Measurements from ENCODE around the gene KIF19.
"Not testable (repeated sequence)": the region's sequence is repeated elsewhere in the genome, so short reads cannot be mapped to it uniquely, and the experiment has no call there.

The KIF19 gene, protein sequence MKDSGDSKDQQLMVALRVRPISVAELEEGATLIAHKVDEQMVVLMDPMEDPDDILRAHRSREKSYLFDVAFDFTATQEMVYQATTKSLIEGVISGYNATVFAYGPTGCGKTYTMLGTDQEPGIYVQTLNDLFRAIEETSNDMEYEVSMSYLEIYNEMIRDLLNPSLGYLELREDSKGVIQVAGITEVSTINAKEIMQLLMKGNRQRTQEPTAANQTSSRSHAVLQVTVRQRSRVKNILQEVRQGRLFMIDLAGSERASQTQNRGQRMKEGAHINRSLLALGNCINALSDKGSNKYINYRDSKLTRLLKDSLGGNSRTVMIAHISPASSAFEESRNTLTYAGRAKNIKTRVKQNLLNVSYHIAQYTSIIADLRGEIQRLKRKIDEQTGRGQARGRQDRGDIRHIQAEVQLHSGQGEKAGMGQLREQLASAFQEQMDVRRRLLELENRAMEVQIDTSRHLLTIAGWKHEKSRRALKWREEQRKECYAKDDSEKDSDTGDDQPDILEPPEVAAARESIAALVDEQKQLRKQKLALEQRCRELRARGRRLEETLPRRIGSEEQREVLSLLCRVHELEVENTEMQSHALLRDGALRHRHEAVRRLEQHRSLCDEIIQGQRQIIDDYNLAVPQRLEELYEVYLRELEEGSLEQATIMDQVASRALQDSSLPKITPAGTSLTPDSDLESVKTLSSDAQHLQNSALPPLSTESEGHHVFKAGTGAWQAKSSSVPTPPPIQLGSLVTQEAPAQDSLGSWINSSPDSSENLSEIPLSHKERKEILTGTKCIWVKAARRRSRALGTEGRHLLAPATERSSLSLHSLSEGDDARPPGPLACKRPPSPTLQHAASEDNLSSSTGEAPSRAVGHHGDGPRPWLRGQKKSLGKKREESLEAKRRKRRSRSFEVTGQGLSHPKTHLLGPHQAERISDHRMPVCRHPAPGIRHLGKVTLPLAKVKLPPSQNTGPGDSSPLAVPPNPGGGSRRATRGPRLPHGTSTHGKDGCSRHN

DNA sequence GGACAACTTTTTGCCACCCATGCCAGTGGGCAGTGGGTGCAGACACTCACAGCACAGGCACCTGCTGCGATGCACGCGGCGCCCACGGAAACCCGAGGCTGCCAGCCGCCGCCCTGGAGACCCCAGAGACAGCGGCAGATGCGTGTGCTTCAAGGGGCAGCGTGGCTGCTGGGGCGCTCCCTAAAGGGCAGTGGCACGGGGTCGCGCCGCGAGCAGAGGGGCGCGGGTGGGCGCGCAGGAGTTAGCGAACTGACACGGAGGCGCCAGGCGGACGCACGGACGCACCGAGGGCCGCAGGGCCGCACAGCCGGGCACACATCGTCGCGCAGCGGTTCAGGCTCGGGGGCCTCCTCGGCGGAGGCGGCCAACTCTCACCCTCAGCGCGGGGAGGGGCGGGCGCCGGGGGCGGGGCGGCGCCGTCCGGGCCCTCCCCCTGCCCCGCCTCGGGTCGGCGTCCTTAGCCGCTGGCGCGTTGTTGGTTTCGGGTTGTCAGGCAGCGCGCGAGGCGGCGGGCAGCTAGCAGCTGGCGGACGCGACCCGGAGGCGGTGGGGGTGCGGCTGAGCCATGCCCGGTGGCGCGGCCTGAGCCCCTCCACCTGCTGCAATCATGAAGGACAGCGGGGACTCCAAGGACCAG lies at the start of gene KIF19:
Gene KIF19 (plus strand): TSS at position 484 of the 637 bp plus-strand sequence. CDS start 124 bp downstream, at position 608.
- no peak for DNase-seq (ENCODE audit: low spot score)

DNA sequence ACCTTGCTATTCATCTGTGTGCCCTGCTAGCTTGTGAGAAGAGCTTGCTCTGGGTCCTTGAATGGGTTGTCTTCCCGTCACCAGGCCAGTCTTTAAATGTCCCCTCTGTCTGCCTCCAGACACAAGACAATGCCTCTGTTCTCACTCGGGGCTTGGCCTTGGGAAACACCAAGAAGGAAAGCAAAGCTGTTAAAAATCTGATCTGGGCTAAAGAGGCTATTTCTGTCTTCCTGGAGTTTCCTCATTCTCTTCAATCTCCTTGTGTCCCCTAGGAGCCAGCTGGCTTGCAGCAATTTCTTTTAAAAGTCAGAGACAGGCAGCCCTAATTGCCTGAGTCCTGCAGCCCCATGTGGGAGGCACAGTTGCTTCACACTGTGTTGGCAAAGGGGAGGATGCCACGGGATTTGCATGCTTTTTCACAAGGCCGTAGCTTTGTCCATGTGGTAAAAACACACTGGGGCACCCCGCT lies 49.5 kb upstream of the KIF19 start:
- peak; percentile 42 for DNase-seq (ENCODE audit: low spot score)

DNA sequence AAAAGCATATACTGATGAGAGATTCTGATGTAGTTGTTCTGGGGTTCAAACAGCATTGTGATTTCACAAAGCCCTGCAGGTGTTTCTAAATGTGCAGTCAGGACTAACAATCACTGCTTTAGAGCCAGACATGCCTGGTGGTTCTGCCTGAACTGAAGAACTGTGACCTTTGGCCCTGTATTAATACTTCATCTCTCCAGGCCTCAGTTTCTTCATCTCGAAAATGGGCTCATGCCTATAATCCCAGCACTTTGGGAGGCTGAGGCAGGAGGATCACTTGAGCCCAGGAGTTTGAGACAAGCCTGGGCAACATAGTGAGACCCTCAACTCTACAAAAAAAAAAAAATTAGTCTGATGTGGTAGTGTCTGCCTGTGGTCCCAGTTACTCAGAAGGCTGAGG lies 48.1 kb upstream of the KIF19 start:
- DNase-seq (ENCODE audit: low spot score), result no peak

DNA sequence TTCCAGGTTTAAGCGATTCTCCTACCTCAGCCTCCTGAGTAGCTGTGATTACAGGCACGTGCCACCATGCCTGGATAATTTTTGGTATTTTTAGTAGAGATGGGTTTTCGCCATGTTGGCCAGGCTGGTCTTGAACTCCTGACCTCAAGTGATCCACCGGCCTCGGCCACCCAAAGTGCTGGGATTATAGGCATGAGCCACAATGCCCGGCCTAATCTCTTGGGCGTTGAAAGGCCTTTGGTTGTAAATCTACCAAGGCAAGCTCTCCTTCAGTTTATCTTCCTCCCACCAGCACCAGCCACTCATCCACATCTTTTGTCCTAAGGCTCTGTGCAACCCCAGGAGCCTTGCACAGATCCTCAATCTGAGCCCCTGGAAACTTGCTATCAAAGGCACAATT lies 46.4 kb upstream of the KIF19 start:
- not testable (repeated sequence) for DNase-seq (ENCODE audit: low spot score)

DNA sequence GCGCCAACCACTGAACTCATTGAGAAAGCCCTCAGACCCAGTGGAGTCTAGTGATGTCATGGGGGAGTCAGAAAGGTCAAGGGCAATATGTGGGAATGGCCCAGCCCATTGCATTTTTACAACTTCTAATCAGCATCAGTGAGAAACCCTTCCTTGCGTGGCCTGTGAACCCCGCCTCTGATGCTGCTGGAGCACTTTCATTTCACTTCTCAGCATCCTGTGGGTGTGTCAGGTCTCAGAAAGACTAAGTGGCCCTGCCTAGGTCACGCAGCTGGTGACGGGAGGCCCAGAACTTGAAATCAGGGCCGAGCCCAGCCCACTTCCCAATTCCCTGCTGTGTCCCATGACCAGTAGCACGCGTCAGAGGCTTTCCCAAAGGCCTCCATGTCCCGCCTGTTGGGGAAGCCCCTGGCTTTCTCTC lies 45.9 kb upstream of the KIF19 start:
- DNase-seq (ENCODE audit: low spot score), result no peak

DNA sequence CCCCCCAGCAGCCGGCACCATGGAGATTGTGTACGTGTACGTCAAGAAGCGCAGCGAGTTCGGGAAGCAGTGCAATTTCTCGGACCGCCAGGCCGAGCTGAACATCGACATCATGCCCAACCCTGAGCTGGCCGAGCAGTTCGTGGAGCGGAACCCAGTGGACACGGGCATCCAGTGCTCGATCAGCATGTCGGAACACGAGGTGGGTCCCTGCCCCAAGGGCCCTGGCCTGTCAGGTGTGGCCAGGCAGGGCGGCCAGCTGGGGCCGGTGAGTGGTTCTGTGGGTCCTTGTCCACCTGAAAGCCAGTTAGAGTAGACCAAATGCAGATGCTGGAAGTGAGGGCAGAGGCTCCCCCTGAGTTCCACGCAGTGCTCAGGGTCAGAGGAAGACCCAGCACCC lies 44.2 kb upstream of the KIF19 start:
- no peak for DNase-seq (ENCODE audit: low spot score)

DNA sequence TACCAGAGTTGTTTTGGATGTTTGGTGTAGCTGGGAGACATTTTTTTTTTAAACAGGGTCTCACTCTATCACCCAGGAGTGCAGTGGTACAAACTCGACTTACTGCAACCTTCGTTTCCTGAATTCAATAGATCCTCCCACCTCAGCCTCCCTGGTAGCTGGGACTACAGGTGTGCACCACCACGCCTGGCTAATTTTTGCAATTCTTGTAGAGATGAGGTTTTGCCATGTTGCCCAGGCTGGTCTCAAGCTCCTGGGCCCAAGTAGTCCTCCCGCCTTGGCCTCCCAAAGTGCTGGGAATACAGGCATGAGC lies 43.8 kb upstream of the KIF19 start:
- DNase-seq (ENCODE audit: low spot score), result not testable (repeated sequence)

DNA sequence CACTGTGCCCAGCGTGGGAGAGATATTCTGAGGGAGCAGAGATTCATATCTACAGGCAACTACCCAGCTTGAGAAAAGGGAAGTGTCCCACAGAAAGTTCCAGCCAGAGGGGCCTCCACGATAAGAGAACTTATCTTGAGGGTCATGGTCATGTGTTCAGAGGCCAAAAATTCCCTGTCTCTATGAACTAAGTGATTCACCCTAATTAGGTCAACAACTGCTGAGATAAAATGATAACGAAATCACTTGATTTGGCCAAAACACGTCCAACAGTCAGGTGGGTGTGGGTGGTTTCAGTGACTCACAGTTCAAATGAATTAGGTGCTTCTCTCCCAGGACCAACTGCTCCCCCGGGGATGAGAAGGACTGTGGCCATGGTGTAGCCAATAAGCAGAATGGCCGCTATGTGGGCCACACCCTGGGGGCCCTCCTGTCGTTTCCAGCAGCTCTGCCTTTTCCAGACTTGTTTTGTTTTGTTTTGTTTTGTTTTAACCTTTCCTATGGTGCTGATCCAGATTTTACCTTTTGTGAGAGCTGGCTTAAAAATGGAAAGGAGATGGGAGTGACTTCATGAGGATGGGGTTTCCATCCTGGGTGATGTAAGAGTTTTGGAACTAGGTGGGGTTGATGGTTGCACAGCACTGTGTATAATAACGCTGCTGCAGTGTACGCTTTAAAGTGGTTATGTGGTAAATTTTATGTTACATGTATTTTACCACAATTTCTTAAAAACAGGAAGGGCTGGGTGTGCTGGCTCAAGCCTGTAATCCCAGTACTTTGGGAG lies 43.2 kb upstream of the KIF19 start:
- peak; percentile 68 for DNase-seq (ENCODE audit: low spot score)

DNA sequence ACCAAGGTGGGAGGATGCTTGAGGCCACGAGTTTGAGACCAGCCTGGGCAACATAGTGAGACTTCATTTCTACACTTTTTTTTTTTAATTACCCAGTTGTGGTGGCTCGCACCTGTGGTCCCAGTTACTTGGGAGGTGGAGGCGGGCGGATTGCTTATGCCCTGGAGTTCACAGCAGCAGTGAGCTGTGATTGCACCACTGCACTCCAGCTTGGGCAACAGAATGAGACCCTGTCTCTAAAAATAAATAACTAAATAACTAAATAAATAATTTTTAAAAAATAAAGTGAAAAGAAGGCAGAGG lies 42.7 kb upstream of the KIF19 start:
- DNase-seq (ENCODE audit: low spot score), result no peak

DNA sequence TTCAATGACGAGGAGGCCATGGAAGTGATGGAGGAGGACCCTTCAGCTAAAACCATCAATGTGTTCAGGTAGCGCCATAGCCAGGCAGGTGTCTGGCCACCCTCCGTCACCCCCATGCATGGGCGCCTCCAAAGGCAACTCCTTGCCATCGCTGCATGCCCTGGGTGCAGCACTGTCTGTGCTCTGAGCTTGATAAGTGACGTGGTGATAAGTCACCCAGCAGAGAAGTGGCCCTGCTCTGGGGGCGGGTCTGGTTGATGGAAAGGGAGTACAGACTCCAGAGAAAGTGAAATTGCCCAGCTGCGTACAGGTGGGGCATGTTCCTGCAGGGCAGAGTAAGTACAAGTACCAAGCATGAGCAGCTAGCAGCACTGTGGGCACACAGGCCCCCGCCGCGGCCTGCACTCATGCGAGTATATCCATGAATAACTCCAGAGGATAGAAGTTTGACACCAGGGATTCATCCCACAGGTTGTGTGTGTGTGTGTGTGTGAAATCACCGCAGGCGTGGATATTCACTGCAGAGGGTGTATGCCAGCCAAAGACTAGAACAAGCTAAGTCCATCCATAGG lies 38.9 kb upstream of the KIF19 start:
- DNase-seq (ENCODE audit: low spot score), result no peak

DNA sequence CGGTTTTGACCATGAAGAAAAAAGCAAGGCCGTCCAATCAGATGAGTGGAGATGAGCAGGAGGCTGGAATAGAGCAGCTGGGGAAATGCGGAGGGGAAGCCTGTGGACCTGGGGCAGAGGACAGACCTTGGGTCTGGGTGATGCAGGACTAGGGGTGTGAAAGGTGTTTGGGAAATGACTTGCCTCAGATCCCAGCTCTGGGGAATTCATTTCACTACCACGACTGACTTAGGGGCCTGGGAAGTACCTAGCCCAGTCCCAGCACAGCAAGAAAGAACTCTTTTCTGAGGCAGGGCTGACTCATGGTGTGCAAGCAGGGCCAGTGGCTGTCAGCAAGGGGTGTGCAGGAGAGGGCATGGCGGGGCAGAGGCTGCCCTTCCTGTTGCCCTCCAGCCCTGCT lies 37.2 kb upstream of the KIF19 start:
- DNase-seq (ENCODE audit: low spot score), result no peak

DNA sequence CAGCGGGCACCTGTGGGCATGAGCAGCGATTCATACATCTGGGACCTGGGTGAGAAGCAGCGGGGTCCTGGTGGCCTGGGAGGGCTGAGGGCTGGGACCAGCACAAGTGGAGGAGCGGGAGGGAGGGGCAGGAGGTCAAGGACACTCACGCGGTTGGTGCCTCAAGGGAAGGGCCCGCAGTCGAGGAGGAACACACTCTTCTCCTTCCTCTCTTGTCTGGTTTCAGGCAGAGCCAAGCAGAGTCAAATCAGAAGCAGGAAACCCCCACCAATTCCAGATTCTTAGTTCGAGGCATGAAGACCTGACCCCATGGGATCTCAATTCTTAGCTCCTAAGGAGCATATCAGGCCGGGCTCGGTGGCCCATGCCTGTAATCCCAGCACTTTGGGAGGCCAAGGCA lies 36.3 kb upstream of the KIF19 start:
- DNase-seq (ENCODE audit: low spot score), result no peak

DNA sequence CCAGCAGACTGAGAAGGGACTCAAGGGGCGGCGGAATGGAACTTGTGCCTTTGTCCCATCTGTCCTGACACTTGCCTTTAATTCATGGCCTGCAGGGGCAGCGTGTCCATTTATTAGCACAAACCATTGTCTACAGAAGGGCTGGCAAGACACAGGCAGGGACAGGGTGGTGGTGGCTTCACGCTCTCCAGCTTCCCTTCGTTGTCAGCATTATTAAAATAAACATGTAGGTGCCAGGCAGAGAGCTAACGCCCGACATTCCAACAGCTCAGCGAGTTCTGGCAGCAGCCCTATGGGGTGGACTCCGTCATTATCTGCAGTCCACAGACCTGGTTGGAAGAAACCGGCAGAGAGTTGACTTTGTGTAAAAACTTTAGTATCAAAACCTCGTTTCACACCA lies 35.7 kb upstream of the KIF19 start:
- DNase-seq (ENCODE audit: low spot score), result no peak

DNA sequence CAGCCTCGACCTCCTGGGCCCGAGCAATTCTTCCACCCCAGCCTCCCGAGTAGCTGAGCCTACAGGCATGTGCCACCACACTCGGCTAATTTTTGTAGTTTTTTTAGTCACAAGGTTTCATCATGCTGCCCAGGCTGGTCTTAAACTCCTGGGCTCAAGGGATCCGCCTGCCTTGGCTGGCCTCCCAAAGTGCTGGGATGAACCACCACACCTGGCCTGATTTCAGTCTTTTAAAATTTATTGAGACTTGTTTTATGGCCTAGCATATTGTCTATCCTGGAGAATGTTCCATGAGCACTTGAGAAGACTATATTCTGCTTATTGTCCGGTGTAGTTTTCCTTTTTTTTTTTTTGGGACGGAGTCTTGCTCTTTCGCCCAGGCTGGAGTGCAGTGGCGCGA lies 33.5 kb upstream of the KIF19 start:
- no peak for DNase-seq (ENCODE audit: low spot score)

DNA sequence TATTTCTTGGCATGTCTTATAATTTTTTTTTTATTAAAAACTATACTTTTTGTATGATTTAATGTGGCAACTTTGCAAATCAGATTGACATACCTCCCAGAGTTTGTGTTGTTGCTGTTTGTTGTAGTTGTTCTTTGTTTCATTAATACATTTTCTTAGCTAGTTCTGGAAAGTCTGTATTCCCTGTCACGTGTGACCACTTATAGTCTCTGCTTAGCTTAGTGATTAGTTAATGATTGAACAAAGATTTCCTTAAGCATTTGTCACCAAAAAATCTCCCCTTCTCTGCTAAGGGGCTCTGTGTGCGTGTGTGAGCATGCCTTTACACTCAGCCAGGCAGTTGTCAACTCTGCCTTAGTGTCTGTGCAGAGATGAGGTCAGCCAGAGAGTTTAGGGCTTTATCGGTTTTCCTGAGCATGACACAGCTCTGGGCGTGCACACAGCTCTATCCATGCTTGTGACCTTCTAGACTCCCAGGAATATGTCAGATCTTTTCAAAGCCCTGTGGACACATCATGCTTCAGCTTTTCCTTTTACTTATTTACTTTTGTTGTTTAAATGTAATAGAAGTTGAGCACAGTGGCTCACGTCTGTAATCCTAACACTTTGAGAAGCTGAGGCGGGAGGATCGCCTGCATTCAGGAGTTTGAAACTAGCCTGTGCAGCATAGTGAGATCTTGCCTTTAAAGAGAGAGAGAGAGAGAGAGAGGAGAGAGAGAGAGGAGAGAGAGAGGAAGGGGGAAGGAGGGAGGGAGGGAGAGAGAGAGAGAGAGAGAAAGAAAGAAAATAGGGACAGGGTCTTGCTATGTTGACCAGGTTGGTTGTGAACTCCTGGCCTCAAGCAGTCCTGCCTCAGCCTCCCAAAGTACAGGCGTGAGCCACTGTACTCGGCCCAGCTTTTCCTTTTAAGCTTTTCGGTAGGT lies 30.1 kb upstream of the KIF19 start:
- DNase-seq (ENCODE audit: low spot score), result no peak

DNA sequence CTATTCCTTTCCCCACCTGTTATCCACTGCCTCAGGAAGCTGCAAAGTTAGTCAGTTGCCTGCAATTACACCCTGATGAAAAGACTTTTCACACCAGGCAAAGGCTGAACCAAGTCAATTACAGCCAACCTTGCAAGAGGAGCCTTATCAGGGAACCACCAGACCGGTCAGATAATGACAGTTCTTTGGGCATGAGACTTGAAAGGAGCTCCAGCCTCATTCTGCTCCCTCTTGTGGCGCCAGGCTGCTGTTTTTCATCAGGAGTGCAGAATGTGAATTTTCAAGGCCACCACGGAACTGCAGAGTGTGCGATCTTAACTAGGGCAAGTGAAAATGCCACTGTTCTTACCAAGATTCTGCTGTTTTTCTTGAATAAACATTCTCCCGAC lies 29.5 kb upstream of the KIF19 start:
- peak; percentile 45 for DNase-seq (ENCODE audit: low spot score)

DNA sequence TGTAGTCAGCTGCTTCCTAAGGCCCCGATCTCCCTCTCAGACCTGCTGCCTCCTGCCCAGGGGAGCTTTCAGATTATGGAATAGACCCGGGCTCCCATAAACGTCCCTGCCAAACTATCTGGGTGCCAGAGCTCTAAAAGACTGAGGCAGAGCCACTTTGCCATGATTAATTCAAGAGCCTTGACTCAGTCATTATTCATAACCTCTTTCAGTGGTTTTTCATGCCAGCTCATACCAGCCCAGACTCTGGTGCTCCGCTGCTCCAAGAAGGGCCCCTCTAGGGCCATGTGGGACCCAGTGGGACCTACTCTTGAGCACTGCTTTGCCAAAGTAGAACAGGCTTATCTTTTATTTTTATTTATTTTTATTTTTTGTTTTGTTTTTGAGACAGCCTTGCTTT lies 28.1 kb upstream of the KIF19 start:
- no peak for DNase-seq (ENCODE audit: low spot score)

DNA sequence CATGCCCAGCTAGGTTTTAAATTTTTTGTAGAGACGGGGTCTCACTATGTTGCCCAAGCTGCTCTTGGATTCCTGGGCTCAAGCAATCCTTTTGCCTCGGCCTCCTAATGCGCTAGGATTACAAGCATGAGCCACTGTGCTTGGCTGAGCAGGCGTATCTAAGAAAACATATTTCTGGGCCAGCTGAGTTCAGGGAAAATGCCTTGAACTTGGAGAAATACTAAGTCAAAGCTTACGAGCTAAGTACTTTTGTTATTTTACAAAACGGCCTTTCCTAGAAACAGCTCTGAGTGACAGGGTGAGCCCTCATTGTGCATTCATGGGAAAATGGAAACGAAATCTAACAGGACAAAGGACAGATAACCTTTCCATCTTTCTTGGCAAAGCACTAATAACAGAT lies 27.2 kb upstream of the KIF19 start:
- DNase-seq (ENCODE audit: low spot score), result no peak

DNA sequence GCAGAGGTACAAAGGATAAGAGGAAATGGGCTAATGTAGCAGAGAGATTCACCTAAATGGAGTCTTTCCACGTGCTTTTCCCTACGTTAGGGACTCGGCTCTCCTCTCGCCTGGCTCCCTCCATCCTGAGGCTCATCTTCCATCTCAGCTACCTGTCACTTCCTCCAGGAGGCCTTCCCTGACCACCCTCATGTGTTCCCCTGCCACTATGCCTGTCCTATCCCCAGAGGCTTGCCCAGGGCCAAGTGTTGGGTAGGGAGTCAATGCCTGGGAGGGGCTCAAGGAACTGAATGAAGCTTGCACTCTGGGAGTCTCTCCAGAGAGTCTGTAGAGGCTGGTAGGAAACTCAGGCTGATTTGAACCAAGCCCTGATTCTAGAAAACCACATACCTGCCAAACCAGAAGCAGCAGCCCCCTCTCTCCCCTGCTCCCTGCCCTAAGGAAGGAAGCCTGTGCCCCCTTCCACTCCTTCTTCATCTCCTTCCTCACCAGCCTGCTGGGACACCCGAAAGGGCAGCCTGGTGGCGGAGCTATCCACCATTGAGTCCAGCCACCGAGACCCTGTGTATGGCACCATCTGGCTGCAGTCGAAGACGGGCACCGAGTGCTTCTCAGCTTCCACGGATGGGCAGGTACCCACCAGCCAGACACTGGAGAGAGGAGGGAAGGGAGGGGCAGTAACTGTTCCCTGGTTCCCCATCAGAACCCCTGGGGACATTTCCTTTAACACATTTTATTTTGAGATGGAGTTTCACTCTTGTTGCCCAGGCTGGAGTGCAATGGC lies 26.6 kb upstream of the KIF19 start:
- no peak for DNase-seq (ENCODE audit: low spot score)

DNA sequence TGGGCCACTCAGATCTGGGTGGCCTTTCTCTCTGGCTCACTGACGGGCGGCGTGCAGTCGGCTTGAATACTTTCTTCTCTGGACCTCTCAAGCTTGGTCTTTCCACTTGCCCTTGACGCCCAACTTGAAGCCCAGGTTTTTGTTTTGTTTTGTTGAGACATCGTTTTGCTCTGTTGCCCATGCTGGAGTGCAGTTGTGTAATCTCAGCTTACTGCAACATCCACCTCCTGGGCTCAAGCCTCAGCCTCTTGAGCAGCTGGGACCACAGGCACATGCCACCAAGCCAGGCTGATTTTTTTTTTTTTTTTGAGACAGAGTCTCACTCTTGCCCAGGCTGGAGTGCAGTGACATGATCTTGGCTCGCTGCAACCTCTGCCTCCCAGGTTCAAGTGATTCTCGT lies 22.7 kb upstream of the KIF19 start:
- no peak for DNase-seq (ENCODE audit: low spot score)
